Nucleus accumbens (tissue), 56 donors: ENCODE measurements around the gene KRT80.

ENCODE experiments used
- DNase-seq, 56 donors: peaks; one replicate each; lab custom pipeline; 2025; lab: John Stamatoyannopoulos, UW

The KRT80 gene

DNA sequence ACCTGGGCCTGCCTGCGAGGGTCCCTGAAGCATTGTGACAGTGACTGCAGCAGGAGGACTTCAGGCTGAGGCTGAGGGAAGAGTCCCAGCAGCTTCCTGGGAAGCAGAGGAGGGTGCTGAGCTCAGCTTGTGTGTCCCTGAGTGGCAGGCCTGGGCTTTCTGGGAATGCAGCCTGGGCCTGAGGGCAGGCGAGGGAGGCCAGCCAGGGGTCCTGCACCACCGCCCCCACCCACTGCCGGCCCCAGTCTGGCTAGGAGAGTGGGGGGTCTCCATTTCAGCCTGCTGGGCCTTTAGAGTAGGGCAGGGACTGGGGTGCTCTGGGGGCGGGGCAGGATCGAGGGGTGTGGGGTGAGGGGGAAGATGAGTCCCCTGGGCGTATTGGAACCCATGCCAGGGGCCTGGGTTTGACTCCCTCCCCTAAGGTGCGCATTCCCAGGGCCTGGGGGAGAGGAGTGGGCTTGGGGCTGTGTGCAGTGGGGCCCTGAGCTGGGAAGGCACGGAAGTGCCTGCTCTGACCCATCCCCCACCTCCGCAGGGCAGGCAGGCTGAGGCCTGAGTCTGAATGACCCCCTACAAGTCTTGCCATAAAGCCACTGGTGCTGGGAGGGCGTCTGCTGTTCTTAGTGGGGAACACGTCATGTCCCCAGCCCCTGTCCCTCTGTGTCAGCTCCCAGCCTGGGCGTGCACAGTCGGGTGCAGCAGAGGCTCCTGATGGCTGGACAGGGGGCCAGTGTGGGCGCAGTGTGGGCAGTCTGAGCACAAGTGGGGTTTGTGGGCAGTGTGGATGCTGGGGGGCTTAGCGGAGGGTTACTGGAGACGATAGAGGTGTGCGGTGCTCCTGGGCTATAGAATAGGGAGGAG is 46.4 kb downstream of the KRT80 start:
- no peak for DNase-seq

DNA sequence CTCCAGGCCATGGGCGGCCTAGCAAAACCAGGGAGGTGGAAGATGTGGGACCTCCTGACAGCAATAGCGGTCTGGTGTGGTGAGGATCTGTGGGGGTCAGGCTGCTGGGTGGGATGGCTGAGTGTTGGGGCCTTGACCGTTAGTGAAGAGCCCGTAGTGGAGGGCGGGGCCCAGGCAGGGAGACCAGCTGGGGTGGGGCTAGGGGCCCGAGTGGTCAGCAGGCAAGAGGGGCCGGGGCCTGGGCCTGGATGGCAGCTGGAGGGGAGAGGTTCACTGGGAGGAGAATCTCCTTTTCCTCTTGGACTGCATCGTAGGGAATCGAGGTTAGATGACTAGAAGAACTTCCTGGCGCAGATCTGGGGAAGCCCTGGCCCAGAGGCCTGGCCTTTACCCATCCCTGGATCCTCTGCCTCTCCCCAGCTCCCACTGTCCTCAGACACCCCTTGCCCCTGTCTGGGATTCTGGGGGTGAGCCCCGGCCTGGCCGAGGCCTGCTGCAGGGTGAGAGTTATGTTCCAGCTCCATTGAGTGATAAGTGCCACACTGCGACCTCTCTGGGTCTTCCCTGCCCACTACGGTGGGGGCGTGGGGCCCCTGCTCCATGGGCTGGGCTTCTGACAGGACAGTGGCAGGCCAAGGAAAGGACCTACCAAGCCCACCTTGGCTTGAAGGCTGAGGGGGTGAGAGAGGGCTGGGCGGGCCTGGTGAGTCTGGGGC is 47.1 kb downstream of the KRT80 start:
- no peak for DNase-seq

DNA sequence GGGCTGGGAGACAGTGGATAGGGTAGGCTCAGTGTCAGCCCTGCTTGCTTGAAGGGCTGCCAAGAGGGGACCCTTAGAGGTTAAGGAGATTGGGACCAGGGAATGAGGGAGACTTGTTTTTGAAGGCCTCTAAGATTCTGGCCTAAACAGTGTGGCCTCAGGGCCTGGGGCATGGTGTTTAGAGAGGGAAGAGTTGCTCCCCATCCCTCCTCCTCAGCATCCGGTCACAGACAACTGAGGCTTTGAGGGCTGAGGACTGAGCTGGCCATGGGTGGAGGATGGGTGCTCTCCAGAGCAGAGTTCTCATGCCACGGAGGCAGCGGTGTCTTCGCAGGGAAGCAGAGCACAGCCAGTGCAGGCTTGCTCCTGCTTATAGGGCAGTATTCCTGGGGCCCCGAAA is 49.4 kb downstream of the KRT80 start:
- DNase-seq: no peak

DNA sequence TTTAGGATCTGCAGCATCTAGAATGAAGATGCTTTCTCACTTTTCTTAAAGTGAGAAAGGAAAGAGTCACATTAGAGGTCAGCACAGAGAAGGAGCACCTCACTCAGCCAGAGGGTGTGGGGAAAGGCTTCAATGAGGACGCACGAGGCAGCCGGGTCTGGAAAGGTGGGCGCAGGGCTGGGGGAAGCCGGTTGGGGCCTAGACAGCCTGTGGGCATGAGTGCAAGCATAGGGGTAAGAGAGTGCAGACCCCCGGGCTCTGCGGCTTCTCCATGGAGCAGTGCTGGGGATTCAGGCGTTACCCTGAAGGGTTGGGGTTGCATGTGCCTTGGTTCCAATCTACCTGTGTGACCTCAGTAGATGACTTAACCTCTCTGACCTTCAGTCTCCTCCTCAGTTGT is 49.9 kb downstream of the KRT80 start:
- DNase-seq: no peak

DNA sequence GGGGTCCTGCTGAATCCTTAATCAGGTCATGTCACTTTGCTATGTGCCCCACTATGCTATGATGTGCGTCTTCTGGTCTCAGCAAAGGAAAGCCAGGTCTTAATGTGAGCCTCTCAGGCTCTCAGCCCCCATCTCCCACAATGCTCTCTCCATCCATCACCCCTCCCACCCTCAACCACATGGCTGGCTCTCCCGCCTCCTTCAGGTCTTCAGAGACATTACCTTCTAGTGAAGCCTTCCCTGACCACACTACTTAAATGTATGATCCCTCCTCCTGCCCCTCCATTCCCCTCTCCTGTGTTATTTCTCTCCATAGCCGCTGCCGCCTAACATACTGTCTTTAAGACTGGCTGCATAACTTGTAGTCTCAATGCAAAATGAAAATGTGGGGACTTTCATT is 50.5 kb downstream of the KRT80 start:
- no peak for DNase-seq

DNA sequence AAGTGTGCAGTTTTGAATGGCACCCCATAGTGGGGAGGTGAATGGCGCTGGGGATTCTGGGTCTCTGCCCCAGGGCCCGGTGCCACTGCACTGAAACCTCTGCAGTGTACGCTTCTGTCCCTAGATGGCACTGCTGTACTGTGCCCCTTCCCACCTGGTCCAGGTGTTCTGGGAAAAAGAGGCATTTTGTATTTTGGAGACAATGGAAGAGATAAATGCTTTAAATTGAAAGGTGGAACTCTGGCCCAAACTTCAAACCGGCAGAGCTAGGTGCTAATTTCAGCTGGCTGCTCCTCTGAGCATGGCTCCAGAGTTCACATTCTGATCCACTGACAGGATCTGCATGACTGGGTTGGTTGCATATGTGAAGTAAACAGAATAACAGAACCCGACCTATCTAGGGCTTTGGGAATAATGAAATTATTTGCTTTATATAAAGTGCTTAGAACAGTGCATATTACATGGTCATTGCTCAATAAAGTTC is 52.2 kb downstream of the KRT80 start:
- DNase-seq: peak in 2 of 56 donors; percentile 7 to 36

DNA sequence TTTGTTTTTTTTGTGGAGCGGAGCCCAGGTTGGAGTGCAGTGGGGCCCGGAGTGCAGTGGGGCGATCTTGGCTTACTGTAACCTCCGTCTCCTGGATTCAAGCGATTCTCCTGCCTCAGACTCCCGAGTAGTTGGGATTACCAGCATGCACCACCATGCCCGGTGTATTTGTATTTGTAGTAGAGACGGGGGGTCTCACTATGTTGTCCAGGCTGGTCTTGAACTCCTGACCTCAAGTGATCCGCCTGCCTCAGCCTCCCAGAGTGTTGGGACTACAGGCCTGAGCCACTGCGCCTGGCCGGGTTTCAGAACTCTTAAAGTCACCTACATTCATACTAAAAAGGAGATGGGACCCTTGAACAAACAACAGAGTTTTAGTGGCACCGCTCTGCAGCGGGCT is 52.7 kb downstream of the KRT80 start:
- no peak for DNase-seq

DNA sequence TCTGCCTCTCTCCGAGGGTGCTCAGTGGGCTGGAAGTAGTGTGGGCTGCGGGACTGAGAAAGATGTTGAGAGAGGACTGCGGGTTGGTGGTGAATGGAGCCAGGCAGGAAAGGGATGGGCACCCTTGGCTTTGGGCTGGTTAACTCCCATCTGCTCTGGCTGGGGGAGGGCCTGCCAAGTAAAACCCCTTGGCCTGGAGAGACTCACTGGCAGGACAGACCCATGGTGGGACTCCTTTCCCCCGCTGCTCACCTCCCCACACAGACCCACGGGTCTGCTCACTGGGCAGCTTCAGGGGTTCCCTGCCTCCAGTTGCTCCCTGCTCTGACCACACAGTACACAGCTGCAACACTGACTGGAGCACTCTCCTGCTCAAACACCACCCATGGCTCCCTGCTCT is 54.1 kb downstream of the KRT80 start:
- no peak for DNase-seq

DNA sequence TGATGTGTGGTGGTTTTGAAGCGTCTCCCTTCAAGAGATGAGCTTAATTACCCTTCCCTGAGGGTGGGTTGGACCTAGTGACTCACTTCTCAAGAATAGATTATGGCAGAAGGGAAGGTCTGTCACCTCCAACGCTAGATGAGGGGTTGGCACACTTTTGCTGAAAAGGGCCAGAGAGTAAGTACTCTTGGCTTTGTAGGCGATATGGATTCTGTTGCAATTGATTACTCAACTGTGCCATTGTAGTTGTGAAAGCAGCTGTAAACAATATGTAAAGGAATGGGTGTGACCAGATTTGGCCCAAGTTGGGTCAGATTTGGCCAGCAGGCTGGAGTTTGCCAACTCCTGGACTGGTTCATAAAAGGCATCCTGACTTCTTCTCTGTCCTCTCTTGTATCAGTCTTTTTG is 59.1 kb downstream of the KRT80 start:
- DNase-seq: peak in 9 of 56 donors; percentile 9 to 51 (median 24)

DNA sequence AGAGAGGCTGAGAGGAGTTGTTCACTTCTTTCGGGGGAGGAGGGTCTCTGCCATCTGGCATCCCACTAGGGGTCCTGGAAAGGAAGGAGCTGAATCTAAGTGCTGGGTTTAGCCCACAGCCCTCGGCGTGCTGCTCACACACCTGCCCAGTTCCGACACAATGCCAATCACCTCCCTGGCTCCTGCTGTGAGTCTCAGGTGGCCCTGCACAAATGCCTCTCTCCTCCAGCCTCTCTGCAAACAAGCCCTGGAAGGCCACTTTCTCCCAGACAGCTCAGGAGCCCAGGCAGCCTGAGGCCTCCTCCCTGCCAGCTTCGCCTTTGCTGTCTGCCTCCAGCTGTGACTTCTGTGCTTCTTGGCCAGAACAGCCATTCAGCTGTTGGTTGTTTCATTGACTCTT is 61.1 kb downstream of the KRT80 start:
- no peak for DNase-seq

DNA sequence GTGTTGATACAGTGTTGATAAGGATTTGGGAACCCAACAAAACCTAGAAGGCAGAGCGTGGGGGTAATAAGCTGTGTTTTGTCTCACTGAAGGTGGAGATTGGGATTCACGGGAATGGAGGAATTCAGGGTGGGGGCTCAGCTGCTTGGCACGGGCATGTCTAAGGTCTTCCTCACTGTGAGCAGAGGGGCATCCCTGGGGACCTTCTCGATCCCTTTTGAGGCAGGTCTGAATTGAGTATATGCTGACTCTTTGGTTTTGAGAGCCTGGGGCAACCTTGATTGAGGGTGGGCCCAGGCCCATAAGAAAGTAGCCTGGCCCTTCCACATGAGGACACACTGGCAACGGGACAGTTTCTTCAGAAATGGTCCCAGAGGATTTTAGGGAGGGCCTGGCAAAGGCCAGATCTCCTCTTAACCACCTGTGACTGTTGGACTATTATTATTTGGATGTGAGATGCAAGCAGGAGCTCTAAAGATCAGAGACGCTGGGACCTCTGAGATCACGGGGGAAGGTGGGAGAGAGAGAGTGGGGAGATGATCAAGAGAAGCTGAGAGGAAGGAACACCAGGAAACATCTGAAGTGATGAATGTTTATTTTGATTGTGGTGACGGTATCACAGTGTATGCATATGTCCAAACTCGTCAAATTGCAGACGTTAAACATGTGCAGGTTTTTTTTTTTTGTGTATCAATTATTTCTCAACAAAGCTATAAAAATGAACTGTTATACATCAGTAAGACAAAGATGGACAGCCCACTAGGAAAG is 63.9 kb downstream of the KRT80 start:
- no peak for DNase-seq

DNA sequence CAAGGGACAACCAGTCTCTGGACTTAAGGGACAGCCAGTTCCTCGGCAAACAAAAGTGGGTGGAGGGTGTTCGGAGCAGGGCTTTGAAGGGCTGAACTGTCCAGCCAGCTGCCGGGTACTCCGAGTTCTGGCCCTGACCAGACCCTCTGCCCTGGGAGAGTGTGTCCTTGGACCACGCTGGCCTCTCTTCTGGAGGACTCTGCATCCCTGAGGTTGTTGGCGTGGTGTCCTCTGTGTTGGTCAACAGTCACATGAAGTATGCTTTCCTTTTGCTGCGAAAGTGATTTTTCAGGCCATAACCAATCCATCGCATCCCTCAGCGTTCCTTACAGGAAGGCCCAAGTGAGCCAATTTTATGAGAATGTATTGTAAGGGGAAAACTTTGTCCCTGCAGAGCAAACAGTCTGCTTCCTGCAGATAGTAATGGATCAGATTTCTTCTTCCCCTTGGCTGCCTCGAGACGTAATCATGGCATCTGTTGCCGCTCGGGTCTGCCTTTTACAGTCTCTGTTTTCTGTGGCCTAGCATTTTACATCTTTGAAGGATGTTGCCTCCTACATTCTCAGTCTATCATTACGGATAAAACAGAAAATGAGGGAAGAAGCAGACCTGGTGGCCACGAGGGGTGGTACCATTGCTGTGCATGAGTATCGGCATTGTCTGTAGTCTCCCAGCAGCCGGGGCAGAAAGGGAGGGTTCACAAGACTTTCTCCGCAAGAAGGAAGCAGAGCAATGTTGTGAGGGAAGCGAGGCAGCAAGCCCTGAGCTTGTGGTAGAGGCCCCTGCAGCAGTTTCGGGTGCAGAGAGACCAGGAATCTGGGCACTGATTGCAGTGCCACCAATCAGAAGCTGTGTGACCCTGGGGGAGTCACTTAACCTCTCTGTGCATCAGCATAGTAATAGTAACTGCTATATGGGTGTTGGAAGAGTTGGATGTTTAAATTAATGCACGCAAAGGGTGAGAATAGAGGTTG is 64.9 kb downstream of the KRT80 start:
- DNase-seq: no peak

DNA sequence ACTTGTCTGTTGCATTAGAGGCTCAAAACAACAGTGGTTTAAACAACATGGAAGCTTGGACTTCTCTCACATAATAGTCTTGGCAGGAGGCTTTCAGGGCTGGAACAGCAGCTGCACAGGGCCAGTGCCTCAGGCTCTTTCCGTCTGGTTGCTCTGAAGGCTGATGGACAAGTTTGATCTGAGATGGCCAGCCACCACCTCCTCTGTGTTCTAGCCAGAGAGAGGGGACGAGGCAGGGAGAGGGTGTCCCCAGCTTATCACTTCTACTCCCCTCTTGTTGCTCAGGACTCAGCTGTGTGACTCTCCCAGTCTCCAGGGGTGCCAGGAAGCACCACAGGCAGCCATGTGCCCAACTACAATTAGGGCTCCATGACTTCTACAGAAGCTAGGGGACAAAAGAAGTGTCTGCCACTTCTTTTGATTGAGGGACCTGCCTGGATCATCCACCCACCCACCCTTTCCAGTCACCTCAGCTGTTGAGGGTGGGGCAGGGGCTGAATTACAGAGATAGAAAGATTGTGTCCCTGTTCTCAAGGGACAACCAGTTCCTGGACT is 65.7 kb downstream of the KRT80 start:
- no peak for DNase-seq

DNA sequence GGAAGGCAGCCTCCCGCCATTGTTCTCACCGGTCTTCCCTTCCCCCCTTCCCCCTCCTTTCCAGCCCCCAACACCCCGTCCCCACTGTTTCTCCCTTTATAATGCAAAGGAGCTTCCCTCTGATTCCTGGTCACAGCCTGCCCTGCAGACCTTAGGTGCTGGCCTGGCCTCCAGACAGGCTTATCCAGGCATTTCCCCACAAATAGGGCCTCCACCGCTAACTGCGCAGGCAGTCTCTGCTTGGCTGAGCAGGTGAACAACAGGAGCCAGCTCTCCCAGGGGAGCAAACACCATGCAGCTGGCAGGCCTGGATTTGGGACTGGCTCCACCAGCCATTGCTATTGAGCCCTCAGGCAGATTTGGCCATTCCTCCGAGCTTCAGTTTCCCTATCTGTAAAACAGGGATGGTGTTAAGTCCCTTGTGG is 66.3 kb downstream of the KRT80 start:
- no peak for DNase-seq

DNA sequence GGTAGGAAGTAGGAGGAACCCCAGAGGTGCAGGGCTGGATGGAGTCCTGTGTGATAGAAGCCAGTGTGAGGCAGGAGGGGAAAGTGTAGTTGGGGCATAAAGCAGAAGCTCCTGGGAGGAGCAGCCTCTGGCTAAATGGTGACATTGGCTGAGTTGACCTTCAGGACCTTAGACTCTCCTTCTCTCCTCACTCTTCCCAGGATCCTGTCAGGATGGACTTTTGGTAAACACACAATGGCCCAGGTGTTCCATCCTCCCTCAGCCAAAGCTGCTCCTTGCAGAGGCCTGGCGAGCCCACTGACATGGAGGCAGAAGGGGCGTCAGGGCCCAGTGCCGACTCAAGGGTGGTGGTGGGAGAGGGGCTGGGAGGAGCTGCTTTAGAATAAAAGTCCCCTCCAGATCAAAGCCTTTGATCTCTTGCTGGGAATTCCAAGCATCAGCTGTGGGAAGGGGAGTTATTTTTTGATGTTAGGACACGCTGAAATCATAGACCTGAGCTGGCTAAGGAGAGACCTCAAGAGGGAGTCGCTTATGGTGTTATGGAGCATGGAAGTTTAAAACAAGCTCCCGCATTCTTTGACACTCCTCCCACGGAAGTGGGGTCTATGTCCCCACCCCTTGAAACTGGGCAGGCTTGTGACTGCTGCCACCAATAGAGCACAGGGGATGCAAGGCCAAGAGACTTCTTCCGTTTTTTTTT is 68.2 kb downstream of the KRT80 start:
- no peak for DNase-seq

DNA sequence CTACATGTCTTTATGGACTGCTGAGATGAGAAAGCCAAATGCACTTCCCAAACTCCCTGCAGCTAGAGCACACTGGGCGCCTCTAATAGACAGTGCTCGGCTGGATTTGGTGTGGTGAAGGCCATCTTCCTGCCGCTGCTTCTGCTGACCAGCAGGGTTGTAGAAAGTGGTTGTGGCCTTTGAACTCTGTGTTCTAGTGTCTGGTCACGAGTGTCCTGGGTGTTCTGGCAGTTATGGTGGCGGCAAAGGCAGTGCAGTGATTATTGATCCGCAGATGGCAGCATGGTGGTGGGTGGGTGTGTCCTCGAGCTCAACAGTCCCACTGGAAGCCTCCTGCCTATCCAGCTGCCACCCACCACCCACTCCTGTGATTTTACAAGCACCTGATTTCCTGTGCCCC is 68.9 kb downstream of the KRT80 start:
- DNase-seq: no peak

DNA sequence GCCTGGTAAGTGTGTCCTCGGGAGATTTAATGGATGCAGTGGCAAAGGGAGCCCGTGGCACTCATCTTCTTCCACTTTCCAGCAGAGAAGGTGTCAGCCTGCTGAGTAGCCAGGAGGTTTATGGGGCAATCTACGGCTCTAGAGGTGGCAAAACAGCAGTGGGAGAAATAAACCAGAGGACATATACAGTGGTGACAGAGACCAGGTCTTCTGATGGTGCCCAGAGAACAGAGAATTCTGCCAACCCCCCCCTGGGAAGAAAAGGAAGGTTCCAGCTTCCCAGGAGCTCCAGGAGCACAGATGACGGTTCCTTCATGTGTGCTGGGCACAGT is 69.3 kb downstream of the KRT80 start:
- no peak for DNase-seq

DNA sequence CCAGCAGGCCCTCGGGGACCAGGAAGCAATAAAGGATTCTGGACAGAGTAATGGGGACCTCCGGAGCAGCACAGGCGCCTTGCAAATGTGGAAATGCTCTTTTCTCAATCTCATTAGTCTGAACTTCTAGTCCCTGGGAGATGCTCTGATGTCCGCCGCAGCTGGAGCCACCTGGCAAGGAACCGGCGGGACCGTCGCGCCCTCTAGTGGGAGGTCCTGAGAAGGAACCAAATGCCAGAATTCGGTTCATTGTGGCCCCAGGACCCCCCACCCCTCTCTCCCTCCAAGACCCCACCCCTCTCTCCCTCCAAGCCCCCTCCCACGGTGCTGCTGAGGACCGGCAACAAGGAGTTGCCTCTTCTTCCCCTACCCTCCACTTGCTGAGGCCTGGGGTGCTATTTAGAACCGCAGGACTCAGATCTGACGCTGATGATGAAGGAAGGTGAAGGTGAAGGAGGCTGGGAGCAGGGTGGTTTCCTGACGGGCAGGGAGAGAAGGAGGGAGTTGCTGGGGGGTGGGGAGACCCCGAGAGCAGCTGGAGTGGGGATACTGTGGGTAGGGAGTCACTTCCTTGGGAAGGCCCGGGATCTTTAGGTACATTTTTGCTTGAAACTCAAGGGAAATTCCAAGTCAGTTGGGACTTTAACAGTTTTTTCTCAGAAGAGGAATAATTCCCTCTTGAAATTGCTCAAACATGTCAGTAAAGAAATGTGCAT is 69.8 kb downstream of the KRT80 start:
- peak in 30 of 56 donors; percentile 2 to 71 (median 22) for DNase-seq
